CD4-positive, alpha-beta T cell treated with Interferon gamma for 1 hour (primary cell): ENCODE results near the gene KIF25.
"Not testable (repeated sequence)": the region's sequence is repeated elsewhere in the genome, so short reads cannot be mapped to it uniquely, and the experiment has no call there.

Experiments
- DNase-seq: peaks from one replicate; pipeline ENCODE4 v3.0.0-alpha.2; 2020

KIF25 gene

DNA sequence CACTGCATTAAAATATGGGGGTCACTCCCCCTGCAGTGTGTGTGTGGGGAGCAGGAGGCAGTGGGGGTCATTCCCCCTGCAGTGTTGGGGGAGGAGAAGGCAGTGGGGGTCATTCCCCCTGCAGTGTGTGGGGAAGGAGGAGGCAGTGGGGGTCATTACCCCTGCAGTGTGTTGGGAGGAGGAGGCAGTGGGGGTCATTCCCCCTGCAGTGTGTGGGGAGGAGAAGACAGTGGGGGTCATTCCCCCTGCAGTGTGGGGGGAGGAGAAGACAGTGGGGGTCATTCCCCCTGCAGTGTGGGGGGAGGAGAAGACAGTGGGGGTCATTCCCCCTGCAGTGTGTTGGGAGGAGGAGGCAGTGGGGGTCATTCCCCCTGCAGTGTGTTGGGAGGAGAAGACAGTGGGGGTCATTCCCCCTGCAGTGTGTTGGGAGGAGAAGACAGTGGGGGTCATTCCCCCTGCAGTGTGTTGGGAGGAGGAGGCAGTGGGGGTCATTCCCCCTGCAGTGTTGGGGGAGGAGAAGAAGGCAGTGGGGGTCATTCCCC, 21.3 kb upstream of the KIF25 start:
- not testable (repeated sequence) for DNase-seq

DNA sequence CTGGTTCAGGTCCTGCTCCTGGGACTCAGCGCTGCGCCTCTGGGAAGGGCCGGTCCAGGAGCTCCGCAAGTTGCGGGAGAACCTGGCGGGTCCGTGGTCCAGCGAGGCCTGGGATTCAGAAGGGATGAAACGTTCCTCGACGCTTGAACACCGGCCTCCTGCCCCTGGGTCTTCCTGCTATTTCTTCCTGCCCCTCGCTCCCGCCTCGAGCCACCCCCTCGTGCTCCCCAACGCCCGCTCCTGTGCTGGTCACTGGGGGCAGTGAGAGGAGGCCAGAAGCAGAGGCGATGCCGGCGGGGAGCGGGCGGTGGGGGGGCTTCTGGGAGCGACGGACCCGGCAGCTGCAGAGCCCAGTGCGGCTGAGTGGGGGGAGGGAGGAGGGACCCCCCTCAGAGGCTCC, 20.8 kb upstream of the KIF25 start:
- no peak for DNase-seq

GRCh38 chr6:167977717-167978467, 19.6 kb upstream of the KIF25 start:
- no peak for DNase-seq

GRCh38 chr6:167978607-167979006, 18.9 kb upstream of the KIF25 start:
- no peak for DNase-seq

- DNase-seq: no peak
Measured at GRCh38 chr6:167979436-167980139, 17.9 kb upstream of the KIF25 start.

DNA sequence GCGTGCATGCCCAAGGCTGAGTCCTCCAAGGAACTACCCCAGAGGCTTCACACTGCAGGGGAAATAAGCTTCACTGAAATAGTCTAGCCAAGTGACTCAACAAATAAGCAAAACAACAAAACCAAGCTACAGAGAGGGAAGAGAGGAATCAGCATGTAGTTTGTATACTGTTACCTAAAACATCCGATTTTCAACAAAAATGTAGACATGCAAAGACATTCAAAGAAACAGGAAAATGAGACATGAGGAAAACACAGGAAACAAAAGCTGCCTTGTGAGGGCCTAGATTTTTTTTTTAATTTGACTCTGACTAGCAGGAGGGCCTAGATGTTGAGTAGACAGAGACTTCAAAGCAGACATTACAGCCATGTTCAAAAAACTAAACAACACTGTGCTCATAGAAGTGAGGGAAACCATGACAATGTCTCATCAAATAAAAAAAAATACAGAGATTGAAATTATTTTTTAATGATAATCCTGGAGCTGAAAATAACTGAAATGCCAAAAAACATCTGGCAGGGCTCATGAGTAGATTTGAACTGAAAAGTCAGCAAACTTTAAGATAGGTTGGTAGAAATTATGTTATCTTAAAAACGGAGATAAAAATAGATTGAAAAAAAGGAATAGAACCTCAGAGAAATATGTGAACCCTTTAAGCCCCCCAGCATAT, 16.4 kb upstream of the KIF25 start:
- DNase-seq: no peak

DNA sequence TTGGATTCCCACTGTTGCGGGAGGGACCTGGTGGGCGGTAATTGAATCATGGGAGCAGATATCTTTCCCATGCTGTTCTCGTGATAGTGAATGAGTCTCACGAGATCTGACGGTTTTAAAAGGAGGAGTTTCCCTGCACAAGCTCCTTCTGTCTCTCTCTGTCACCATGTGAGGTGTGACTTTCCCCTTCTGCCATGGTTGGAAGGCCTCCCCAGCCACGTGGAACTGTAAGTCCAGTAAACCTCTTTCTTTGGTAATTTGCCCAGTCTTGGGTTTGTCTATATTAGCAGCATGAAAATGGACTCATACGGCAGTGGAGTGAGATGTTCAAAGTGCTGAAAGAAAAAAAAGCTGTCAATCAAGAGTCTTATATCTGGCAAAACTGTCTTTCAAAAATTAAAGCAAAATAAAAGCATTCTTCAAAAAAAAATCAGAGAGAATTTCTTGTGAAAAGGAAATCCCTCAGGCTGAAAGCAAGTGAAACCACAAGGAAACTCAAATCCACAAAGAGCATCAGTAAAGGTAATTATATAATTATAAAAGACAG, 15.5 kb upstream of the KIF25 start:
- DNase-seq: no peak

GRCh38 chr6:167984144-167984719, 13.2 kb upstream of the KIF25 start:
- no peak for DNase-seq

DNA sequence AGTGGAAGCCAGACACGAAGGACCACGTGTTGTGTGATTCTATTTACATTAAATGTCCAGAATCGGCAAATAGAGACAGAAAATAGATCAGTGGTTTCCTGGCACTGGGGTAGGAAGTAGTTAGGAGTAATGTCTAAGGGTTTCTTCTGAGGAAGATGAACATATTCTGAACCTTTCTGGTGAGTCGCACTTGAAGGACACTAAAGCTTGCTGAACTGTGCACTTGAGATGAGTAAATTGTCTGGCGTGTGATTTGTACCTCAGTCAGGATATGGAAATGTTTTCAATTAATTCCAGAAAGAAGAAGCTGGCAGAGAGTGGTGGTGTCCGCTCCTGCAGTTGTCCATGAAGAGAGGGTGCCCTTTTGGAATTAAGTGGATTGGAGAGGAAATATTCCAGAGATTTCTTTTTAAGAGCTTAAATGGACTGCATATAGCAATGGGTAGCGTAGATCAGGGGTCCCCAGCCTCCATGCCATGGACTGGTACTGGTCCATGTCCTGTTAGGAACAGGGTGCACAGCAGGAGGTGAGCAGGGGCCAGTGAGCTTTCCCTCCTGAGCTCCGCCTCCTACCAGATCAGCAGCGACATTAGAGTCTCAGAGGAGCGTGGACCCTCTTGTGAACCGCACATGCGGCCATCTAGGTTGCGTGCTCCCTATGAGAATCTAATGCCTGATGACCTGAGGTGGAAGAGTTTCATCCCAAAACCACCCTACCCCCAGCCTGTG, 12.4 kb upstream of the KIF25 start:
- DNase-seq: no peak

DNA sequence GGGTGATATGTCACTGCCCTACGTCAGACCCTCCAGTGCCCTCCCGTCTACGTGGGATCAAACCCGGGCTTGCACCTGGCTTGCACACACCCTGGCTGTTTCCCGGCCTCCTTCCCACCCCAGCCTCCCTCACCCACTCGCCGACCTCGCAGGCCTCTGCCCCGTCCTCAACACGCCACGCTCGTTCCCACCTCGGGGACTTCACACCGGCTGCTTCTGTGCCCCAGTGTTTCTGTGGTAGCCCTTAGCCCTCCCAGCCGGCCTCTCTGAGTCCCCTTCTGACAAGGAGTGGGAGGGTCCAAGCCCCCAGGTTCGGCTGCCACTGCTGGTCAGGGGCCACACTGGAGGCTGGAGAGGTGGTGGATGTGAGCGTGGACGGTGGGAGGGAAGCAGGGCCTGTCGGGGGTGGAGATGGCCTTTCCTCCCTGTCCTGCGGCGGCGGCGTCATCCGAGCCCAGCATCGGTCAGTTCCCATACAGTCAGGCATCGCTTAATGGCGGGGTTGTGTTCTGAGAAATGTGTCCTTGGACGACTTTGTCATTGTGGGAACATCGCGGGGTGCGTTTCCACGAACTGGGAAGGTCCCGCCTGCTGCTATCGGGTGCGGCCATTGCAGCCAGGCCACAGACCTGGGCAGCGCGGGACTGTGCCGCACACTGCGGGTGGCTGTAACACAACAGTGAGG, 11.4 kb upstream of the KIF25 start:
- DNase-seq: no peak

DNA sequence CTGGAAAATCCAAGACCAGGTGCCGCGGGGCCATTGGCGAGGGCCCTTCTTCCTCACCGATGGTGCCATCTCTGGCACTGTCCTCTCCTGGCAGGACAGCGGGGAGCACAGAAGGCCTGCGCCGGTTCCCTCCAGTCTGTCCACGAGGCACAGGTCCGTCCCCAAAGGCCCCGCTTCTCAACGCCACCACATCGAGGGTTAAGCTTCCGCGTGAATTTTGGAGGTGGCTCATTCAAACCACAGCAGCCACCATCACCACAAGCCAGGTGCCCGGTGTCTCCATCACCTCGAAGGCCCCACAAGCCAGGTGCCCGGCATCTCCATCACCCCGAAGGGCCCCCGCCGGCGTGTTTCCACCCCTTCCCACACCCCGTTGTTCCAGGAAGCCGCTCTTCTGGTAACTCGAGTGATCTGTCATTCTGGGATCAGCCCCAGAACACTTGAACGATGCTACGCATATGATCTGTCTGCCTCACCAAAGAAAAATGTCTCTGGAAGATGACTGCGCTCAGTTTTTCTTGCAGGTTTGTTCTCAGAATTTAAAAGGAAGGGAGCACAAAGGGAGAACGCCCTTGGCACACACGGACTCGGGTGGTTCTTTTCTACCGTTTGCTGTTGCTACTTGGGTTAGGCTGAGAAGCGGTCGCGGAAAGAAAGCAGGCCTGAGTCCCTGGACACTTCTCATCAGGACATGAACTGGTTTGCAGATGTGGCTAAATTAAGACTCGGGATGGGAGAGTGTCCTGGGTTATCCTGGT, 9.9 kb upstream of the KIF25 start:
- no peak for DNase-seq

- no peak for DNase-seq
Measured at GRCh38 chr6:167988154-167988495, 9.3 kb upstream of the KIF25 start.

DNA sequence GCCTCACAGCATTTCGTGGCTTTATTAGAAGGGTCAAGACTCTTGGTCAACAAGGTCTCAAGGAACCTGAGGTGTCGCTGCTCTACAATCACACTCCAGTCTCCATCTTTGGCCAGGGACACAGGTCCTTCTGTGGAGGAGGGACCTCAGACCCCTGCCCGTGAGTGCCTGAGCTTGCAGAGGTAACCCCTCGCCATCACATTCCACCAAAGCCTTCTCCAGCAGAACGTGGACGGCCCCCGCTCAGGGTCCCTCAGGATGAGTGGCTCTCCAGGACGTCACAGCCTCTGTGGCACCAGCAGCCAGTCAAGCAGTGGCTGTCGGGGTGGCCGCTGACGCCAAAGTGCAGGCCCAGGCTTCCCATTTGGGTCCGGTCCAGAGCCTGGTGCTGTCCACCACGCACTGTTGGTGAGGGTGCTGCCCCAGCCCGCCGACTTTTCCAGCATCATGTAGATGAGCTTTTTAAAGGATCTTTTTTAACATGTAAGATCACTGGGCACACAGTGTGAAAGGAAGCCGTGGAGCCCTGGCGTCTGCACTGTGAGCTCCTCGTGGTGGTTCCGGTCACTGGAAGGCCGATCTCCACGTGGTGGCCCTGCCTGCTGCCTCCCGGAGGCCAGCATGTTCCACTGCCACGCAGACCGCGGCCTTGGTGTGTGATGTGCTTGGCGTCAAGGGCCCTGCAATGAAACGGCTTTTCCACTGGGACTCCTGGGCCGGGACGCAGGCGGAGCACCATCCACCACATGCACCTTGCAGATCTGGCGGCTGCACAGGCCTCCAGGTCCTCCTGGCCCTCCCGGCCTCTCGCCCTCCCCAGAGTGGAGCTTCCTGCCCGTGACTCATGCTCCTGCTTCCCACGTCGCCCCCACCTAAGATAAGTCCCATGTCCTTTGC, 8.3 kb upstream of the KIF25 start:
- no peak for DNase-seq

- no peak for DNase-seq
Measured at GRCh38 chr6:167990016-167990945, 7.2 kb upstream of the KIF25 start.

- no peak for DNase-seq
Measured at GRCh38 chr6:167993169-167993568, 4.3 kb upstream of the KIF25 start.

- no peak for DNase-seq
Measured at GRCh38 chr6:167993831-167994230, 3.6 kb upstream of the KIF25 start.

- DNase-seq: no peak
Measured at GRCh38 chr6:167995302-167995701, 2.2 kb upstream of the KIF25 start.

DNA sequence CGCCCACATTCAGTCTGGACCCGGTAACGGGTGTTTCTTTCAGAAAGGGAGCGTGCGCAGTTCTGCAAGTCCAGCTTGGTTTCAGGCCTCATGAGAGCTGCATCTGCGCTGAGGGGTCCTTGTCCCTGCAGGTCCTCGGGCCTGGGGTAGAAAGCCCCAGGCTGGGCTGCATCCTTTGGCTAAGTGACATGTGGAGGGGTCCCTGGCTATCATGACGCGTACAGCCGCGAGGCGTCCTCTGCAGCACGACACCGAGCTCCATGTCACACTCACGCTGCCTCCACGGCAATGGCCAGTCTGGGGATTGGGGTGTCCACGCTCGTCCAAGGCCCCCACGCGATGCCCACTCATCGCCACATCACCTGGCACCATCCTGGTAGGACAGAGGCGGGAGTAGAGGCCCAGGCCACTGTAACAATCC, 1.7 kb upstream of the KIF25 start:
- DNase-seq: no peak
